HG03354 (cell line): ENCODE results near the gene RAB15.
A peak's percentile ranks its signal among the peaks of the same experiment; 100 is the strongest.

Source experiments
- ATAC-seq: cut with Tn5 transposase; IDR thresholded peaks from one replicate; pipeline ENCODE4 v1.9.1; 2021; ENCODE audit warnings: mild to moderate bottlenecking; ENCODE audit not compliant: unreplicated experiment, poor library complexity, severe bottlenecking

The RAB15 gene

DNA sequence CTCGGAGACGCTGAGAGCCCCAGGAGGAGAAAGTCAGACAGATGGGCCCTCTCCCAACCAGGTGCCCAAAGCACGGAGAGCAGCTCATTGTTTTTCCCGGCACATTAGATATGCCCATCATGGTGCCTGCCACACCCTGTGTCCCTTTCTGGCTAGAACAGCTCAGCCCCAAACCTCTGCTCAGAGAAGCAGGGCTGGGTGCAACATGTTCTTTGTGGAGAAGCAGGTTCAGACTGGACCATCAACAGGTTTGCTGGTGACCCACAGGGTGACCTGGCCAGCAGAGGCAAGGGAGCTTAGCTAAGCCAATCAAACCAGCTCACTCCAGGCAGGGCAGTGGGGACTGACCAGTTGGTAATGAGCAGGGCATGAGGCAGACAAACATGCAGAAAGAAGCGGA lies 13.4 kb downstream of the RAB15 start:
- ATAC-seq = no peak

DNA sequence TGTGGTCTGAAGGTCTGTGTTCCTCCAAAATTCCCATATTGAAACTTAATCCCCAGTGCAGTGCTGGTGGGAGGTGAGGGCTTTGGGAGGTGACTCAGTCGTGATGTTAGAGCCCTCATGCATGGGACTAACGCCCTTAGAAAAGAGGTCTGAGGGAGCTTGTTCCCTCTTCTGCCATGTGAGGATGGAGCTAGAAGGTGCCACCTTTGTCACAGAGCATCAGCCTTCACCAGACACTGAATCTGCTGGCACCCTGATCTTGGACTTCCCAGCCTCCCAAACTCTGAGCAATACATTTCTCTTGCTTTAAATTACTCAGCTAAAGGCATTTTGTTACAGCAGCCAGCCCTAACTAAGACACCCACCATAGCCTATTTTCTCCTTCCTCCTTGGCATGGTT lies 13.9 kb downstream of the RAB15 start:
- no peak for ATAC-seq

DNA sequence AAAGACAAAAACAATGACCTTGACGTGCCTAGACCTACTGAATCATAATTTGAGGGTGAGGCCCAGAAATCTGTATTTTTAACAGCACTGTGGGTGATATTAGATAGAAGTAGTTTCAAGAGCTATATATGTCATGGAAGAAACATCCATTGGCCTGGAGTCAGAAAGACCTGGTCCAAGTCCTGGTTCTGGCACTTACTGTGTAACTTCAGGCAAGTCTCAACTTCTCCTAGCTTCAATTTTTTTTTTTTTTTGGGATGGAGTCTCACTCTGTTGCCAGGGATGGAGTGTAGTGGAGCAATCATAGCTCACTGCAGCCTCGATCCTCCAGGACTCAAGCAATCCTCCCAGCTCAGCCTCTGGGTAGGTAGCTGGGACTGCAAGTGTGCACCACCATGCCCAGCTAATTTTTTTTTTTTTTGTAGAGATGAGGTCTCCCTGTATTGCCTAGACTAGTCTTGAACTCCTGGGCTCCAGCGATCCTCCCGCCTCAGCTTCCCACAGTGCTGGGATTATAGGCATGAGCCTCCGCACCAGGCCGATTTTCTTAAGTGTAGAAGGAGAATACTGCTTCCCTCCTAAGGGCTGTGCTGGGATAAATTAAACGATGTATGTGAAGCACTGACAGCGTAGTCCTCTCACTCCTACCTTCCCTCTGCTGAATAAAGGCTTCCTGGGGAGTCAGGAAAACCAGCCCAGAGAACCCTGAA lies 15.3 kb downstream of the RAB15 start:
- no peak for ATAC-seq

DNA sequence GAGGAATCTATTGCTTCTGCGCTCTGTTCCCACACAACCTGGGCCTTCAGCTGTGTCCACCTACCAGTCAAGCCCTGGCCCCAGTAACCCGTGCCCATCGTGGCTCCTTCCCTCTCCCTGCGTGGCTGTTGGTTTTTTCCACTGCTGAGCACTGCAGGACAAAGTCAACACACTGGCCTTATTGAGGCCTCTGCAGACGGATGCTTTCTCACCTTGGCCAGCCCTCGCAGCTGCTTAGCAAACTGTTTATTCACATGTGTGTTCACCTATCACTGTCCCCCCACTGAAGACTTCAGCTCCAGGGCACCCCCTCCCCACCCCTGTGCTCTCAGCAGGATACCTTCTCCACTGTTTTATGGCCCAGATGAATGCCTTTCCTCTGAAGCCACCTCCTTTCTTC lies 16.8 kb downstream of the RAB15 start:
- ATAC-seq = no peak

DNA sequence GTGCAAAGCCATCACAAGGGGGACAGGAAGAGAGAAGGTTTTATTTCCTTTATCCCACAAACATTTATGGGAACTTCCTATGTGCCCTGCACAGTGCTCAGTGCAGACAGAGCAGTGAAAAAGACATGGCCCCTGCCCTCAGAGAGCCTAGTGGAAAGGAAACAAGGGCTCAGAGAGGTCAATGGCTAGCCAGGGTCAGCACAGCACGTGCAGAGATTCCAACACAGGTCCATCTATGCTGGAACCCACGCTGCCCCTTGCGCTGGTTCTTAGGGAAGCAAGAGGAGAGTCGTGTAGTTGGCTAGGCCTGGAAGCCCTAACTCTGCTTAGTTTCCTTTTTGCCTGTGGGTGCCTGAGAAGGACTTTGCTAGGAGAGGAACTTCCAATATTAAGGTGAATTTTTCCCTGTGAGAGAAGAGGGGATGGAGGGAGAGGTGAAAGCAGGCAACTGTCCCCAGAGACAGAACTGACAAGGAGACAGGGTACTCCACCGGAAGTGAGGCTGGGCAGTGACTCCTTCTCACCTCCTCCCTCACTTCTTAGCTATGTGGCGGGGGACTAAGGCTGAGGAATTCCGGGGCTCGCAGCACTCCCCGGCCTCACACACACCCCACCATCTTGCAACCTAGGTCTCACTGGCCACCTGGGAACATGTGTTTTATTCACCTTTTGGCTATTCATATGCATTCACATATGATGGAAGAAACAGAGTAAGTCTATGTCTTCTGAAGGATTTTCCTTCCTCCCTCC lies 17.5 kb downstream of the RAB15 start:
- ATAC-seq = no peak

DNA sequence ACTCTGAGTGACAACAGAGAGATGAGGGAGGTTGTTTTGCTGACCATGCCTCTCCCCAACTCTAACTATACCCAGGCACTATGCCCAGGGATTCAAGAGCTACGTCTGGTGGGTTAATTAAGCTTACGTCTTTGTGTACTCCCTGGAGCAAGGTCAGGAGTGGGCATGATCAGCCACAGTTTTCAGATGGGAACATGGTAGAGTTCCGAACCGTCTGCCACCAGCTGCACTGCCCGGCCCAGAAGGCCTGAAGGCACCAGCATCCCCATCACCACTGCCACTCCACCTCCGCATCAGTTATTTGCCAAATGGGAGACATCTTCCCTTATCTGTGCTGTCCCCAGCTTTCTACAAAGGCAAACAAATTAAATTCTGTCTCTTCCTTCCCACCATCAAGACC lies 18.5 kb downstream of the RAB15 start:
- ATAC-seq = no peak

DNA sequence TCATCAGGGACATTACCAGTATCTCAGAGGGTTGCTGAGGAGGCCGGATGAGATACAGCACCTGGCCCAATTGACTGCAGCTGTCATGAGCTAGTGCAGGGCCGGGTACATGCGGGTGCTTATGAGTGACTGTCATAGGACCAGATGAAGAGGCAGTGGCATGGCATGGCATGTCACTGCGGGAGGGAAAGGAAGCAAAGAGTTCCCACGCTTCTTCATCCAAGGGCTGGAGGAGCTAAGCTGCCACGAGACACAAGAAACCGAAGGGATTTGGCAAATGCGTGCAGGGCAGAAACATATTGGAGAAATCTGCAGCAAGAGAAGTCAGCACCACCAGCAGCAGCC lies 18.9 kb downstream of the RAB15 start:
- ATAC-seq = no peak

DNA sequence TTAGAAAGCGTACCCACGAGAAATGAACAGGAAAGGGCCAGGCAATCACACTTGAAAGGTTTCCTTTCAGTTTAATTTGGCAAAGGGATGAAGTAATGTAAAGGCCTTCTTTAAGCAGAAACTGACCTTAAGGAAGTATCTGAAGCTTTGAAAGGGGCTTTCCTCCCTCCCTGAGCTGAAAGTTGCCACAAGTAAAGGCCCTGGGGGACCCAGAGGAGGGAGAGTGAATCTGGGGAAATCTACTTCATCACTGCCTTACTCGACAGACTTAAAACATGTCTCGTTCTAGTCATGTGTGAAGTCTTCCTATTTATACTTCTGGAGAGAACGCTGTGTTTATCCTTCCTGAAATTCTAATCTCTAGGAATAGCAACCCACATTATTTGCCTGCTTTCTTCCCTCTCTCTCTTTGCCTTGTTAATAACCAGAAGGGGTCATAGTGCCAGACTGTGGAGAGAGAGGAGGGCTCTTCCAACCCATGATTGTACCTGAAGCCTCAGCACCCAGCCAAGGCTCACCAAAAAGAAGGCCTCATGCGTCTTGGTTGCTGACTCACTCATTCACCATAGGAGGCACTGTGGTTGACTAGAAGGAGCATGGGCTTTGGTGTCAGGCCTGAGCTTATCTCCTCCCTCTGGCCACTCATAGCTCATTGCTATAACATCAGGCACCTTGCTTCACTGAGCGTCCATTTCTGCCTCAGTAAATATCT lies 19.4 kb downstream of the RAB15 start:
- ATAC-seq = peak; percentile 79

DNA sequence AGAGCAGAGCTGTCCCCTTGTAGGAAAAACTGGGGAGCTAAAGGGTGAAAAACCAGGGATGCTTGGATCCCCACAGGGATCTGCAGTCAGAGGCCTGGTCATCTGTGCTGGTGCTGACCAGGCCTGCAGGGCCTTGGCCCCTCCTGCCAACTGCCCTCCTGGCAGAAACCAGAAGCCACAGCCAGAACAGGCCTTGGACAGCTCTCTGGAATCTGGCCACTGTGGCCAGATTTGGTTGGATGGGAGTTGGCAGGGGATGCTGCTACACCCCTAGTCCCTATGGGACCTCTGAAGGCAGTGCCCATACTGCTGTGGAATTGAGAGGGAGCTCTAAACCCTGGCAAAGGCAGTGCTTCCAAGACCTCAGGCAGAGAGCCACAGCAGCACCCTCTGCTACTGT lies 20.4 kb downstream of the RAB15 start:
- no peak for ATAC-seq

DNA sequence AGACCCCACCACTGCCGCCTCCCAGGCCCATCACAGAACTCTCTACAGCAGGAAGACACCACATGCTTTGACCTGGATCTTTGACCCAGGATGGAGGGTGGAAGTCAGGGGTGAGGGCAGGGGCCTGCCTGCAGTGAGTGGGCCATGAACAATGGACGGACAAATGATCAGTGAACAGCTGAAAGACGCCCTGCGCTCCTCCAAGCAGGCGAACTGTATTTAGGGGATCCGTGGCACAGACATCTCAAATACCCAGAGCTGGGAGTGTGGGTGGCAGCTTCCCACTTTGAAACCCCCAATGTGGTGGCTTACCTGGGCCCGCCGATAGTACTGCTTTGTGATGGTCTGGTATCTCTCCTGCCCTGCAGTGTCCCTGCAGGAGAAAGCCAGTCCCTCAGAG lies 20.8 kb downstream of the RAB15 start:
- ATAC-seq = no peak

DNA sequence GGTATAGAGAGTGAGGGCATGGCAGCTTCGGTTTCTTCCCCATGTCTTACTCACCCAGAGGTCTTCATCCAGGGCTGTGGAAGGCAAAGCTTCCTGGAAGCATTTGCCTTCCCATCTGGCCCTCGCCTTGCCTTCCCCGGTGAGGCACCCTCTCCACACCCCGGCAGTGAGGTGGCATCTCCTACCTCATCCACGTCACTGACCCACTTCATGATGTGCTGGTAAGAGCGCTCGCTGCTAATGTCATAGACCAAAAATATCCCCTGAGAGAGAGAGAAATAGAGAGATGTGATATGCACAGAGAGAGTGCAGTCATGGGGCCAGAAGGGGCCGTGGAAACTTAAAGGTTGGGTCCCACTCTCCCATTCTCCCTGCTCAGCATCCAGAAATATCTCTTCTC lies 21.2 kb downstream of the RAB15 start:
- ATAC-seq = no peak

DNA sequence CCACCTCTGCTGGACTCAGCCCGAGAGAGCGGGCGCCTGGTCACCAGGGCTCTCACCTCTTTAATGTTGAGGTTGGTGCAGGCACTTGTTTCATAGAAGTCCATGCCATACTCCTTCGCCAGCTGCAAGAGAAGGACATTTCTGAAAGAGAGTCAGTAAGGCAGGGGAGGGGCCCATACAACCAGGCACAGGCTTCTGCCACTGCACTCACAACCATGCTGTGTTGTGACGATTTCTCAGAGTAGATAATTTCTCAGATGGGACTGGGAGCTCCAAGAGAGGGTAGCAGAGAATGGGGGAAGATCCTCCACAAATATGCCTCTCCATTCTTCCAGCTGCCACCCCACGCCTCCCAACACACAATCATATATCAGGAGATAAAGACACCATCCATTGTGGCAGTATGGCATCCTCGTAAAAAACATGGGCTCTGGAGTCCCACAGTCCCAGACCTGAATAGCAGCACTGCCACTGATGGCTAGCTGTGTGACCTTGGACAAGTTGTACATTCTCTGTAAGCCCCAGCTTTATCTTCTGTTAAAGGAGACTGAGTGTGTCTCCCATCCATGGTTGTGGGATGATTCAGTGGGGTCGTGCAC lies 23.4 kb downstream of the RAB15 start:
- ATAC-seq = no peak

DNA sequence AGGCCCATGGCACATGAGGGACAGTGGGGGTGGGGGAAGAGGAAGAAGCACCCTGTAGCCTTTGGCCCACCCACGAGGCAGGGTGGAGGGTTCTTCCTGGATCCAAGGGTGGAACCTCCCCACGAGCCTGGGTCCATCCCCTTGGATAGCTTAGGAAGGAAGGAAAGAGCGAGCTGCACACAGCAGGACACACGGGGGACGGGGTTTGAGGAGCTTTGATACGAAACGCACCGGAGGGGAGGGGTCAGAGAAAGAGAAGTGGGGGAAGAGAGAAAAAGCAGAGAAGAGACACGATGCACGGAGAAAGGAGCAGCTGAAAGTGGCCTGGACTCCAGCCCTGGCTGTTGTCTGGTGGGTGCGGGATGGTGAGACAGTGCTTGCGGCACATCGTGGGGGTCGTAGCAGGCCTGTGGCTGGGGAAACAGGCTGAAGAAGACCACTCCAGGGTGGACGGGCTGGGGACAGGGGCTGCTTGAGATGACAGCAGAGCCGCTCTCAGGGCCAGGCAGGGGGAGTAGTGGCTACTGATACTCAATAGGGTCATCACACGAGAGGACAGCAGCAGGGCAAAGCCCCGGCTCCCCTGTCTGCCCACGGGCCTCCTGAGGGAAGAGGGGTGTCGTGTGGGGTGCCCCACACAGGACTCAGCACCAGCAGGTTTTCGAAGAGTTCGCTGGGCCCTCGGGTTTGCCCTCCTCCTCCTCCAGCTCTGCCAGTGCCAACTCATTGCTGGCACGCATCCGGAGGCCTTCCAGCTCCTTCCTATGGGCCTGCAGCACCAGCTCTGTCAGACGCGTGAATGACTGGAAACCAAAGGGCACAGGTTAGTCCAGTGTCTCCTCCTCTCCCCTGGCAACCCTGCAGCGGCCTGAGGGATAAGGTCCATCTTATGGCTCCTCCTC lies 24.2 kb downstream of the RAB15 start:
- ATAC-seq = no peak

DNA sequence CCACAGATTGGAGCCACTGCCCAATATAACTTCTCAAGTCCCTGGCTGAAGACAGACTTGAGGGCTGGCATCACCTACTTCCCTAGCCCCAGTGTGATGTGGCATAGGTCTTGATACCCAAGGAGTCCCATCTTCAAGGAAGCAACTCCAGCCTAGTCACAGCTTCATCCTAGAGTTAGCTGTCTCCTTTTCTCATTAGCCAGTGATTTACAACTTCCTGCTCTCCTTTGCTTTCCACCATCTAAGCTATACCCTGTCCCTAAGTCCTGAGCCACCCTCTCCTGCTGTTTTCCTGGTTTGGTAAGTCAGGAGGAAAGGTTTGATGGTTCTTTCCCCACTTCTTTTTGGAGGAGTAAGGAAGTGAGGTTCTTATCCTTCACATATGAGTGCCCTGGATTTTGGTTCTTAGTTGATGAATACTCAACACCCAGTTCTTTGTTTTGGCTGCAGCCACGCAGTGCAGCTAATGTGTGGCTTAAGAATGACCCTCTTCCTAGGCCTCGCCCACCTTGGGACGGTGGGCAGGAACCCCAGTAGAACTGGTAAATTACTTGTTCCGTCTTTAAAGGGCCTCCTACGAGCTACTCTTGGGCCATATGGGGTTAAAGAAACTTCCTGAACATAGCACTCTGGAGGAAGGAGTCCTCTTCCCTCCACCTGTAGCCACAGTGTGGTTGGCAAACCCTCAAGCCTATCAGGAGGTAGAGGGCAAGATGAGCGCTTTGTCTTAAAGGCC lies 25.7 kb downstream of the RAB15 start:
- no peak for ATAC-seq

DNA sequence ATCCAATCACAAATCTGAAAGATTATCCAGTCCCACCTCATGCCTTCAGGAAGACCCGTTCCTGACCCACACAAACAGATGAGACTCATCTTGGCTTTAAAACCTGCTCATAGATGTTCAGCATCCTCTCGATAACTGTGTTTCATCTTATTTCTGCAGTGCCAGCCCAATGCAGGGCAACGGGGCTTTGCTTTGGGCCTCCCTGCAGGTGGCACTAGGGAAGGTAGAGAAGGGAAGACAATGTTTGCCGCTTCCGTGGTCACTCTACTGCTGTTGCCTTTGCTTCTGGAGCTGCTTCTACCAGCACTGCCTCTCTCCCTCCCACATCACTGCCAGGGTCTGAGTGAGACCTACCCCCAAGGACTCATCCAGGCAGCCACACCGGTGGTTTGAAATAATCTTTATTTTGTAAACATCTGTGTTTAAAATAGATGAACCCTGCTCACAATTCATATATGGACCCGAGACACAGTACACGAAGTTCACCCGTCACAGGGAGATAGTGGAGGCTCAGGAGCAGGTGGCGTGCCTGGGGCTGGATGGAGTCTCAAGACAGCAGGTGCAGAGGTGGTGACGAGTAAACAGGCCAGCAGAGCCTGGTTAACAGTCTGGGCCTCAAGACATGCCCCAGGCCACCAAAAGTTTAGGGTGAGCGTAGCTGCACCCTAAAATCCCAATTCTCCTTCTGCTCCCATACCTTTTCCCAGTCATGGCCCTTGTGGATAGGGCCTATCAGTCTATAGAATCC lies 26.5 kb downstream of the RAB15 start:
- ATAC-seq = no peak

DNA sequence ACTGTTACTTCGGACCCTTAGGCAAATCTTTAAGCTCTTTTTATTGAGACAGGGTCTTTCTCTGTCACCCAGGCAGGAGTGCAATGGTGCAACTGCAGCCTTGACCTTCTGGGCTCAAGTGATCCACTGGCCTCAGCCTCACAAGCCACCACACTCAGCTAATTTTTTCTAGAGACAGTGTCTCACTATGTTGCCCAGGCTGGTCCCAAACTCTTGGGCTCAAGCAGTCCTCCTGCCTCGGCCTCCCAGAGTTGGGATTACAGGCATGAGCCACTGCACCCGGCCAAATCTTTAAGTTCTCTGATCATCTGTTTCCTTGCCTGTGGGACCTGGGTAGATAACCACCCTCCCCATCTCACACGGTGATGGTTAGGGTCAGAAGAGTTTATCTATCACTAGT lies 27.3 kb downstream of the RAB15 start:
- ATAC-seq = no peak

DNA sequence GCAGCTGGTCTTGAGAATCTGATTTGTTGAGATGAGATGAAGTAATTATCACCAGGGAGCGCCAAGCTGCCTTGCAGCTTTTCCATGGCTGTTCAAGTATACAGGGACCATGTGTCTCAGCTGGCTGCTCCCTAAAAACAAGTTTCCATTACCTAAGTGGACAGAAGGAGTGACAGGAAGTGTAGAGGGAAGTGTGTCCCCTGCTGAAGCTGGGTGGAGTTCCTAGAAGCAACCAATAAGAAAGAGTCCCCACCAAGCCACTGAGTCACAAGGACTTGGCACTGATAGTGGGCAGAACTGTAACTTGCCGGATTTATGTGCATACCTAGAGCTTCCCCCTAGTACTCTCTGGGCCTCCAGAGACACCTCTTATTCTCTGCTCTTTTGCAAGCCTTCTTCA lies 28.1 kb downstream of the RAB15 start:
- ATAC-seq = no peak

DNA sequence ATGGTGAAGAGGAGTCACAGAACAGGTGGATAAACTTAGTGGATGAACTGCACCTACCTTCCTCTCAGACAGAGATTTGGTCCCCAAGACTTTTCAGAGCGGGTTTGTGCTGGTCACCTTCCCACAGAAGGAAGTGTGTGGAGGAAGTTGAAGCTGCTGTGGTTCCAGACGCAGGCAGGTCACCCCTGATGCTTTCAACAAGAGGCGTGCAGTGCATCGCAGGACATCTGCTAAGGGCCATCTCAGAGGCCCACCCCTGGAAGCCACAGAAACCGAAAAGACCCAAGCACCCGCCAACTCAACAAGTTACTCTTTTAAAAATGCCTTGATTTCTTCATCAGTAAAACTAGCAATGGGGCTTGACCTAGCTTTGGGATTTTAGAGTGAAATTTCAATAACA lies 28.6 kb downstream of the RAB15 start:
- no peak for ATAC-seq
